Lung (tissue), 12 donors: ENCODE measurements around the gene NPAS3. TPM values are rescaled to one million over a fixed set of nuclear protein-coding genes. Genes with fewer than 3 reads are reported as not detected.

Source experiments
- ATAC-seq: fragments of 200-7000 bp; cut with Tn5 transposase; one replicate; pipeline ENCODE4 v1.9.1; 2020; ENCODE audit warnings: moderate number of reproducible peaks; ENCODE audit not compliant: insufficient read depth, low FRiP score
- DNase-seq, 3 donors: peaks; one replicate each; pipeline ENCODE4 v3.0.0-alpha.2; 2013 to 2017
- H3K27ac ChIP-seq, 2 donors: one replicate each; pipeline ENCODE4 v1.5.1; 2013; ENCODE audit warnings: mild to moderate bottlenecking in 2 of 2, moderate library complexity in 2 of 2, control low read depth in 1 of 2, inconsistent platforms in 1 of 2, low read depth in 1 of 2, low read length in 1 of 2
- H3K27me3 ChIP-seq, 3 donors: one replicate each; pipeline ENCODE4 v1.5.1; 2013; ENCODE audit warnings: low read length in 2 of 3; ENCODE audit not compliant: control insufficient read depth in 3 of 3, insufficient read depth in 3 of 3
- H3K36me3 ChIP-seq, 4 donors: one replicate each; pipeline ENCODE4 v1.5.1; 2013; ENCODE audit warnings: low read length in 4 of 4, mild to moderate bottlenecking in 1 of 4, moderate library complexity in 1 of 4; ENCODE audit not compliant: control insufficient read depth in 4 of 4, insufficient read depth in 4 of 4
- H3K4me1 ChIP-seq, 5 donors: one replicate each; pipeline ENCODE4 v1.5.1; 2013; ENCODE audit warnings: low read length in 5 of 5, mild to moderate bottlenecking in 2 of 5, moderate library complexity in 1 of 5; ENCODE audit not compliant: control insufficient read depth in 5 of 5, insufficient read depth in 5 of 5
- H3K4me3 ChIP-seq: one replicate; pipeline ENCODE4 v1.5.1; 2013; ENCODE audit warnings: mild to moderate bottlenecking, control low read depth, moderate library complexity
- H3K9ac ChIP-seq, 2 donors: one replicate each; pipeline ENCODE4 v1.5.1; 2013; ENCODE audit warnings: low read length in 2 of 2, control low read depth in 1 of 2; ENCODE audit not compliant: insufficient read depth in 1 of 2
- H3K9me3 ChIP-seq, 4 donors: one replicate each; pipeline ENCODE4 v1.5.1; 2013; ENCODE audit warnings: low read length in 3 of 4, mild to moderate bottlenecking in 1 of 4, moderate library complexity in 1 of 4; ENCODE audit not compliant: control insufficient read depth in 4 of 4, insufficient read depth in 3 of 4
- WGBS, 2 donors: extraction: QIAGEN DNeasy Blood & Tissue Kit; methylation state at CpG; one replicate each; pipeline ENCODE4 v1.1.7; 2013; 5-methylcytosine and 5-hydroxymethylcytosine counted together
- polyA plus RNA-seq, 2 donors: library from polyadenylated mRNA; stranded (reverse); fragments of 200-250 nt; gene quantifications; one replicate each; pipeline ENCODE4 v1.2.1, GENCODE V29; 2013
- total RNA-seq, 2 donors: library from RNA; depleted of rRNA in 1 of 2; stranded (reverse); fragments of >200 nt in 1 of 2; gene quantifications; one replicate each; pipeline ENCODE4 v1.2.1, GENCODE V29; 2014 to 2021
- TF ChIP-seq, protein P1 (sequence below): IDR thresholded peaks from 2 replicates; pipeline ENCODE4 v1.5.1; 2012; ENCODE audit warnings: mild to moderate bottlenecking; ENCODE audit errors: control extremely low read depth, extremely low read depth
- donor health status: control.
- donor health status: control.
- donor health status: Bipolar disorder and iron deficiency.
- donor health status: healthy.
- donor health status: DM: yes; HTN: yes; CAD: no.

The NPAS3 gene
- total and polyA plus RNA-seq, 4 donors: 0.13 to 0.48 (median 0.33) TPM

DNA sequence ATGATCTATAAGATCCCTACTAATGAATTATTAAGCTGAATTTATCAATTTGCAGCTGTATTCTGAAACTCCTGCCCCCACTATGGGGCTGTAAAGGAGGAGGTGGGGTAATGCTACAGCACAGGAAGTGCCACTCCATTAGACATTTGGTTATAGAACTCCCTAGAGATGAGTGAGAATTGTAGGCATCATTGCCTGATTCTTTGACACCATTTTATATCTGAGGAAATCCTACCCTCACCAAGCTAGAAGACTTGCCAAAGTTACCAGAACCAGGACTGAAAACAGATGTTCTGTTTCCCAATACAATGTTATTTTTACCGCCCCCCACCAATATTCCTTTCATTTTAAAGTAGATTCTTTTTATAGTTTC, 829.8 kb downstream of the NPAS3 start:
- WGBS, 2 donors: 70 to 94% methylated on average over 1 of the region's 1 CpG
- H3K27ac ChIP-seq: no peak overlapping the region
- TF ChIP-seq, protein P1, sequence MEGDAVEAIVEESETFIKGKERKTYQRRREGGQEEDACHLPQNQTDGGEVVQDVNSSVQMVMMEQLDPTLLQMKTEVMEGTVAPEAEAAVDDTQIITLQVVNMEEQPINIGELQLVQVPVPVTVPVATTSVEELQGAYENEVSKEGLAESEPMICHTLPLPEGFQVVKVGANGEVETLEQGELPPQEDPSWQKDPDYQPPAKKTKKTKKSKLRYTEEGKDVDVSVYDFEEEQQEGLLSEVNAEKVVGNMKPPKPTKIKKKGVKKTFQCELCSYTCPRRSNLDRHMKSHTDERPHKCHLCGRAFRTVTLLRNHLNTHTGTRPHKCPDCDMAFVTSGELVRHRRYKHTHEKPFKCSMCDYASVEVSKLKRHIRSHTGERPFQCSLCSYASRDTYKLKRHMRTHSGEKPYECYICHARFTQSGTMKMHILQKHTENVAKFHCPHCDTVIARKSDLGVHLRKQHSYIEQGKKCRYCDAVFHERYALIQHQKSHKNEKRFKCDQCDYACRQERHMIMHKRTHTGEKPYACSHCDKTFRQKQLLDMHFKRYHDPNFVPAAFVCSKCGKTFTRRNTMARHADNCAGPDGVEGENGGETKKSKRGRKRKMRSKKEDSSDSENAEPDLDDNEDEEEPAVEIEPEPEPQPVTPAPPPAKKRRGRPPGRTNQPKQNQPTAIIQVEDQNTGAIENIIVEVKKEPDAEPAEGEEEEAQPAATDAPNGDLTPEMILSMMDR: no peak
- H3K9me3 ChIP-seq: no peaks in the 10 kb centered on the region
- DNase-seq (no peak), ATAC-seq (no peak)
- peaks cover 0 to 15% (median 1%) of the 10 kb centered on the region in 5 donors for H3K4me1 ChIP-seq
- H3K4me3 ChIP-seq: no peak overlapping the region
- no peaks in the 10 kb centered on the region for H3K27me3 ChIP-seq
- H3K36me3 ChIP-seq: no peaks in the 10 kb centered on the region
- H3K9ac ChIP-seq: no peak overlapping the region

DNA sequence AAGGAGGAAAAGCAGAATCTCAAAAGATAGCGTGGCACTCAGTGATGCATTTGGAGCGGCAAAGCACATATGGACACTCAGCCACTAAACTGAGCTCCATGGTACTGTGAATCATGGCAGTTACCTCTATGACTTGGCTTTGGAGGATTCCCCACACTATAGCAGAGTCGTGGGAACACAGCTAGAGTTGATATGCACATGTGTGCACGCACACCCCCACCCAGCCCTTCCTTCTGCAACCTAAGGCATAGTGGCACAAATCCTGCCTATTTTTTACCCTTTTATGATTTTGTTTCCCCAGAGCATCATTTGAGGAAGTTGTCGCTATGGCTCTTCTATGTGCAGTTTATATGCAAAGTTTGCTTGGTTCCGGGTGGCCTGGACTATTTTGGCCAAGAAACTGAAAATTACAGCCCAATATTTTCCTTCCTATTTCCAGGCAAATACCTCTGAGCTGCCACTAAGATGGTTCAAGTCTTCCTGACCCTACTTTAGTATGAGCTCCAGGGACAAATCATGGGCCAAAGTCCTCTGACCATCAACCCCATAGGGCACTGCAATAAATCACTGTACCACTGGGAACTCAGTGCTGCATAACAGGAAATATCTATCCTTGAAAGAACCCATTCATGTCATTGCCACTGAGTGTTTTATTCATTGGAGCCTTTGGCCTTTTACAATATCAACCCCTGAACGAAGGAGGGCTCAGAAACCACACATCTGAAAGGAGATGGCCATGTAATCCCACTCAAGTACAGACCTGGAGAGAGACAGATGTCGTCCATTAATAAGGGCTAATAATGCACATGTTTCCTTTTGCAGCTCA, 834.7 kb downstream of the NPAS3 start:
- H3K4me3 ChIP-seq: no peak overlapping the region
- H3K9me3 ChIP-seq: no peaks in the 10 kb centered on the region
- no peak overlapping the region for H3K9ac ChIP-seq
- TF ChIP-seq, protein P1: no peak
- no peak overlapping the region for H3K27ac ChIP-seq
- WGBS, 2 donors: 88 to 92% methylated on average over 8 of the region's 8 CpGs
- ATAC-seq: no peak
- no peaks in the 10 kb centered on the region for H3K36me3 ChIP-seq
- DNase-seq: no peak
- H3K4me1 ChIP-seq: peaks cover 0 to under 1% (median 0%) of the 10 kb centered on the region in 5 donors
- H3K27me3 ChIP-seq: peaks cover 0 to 2% (median 0%) of the 10 kb centered on the region in 3 donors

DNA sequence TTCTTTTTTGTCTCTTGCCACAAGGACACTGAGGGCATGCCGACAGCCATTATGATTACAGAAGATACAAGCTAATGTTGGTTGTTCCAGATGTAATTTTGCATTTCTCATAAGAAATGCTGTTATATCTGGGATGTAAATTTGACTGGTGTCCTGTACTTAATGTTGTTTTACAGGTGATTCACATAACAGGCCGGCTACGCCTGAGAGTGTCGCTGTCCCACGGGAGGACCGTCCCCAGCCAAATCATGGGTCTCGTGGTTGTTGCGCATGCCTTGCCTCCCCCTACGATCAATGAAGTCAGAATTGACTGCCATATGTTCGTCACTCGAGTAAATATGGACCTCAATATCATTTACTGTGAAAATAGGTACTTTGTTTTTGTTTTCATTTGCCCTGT, 835.5 kb downstream of the NPAS3 start:
- WGBS, 2 donors: 96 to 97% methylated on average over 11 of the region's 11 CpGs
- TF ChIP-seq, protein P1: no peak
- peaks cover 0 to 2% (median 0%) of the 10 kb centered on the region in 3 donors for H3K27me3 ChIP-seq

More for the DNA sequence above, 835.5 kb downstream of the NPAS3 start:
- Histone ChIP-seq H3K9ac (no peak overlapping the region), H3K4me1 (no peaks in the 10 kb centered on the region), H3K9me3 (no peaks in the 10 kb centered on the region), H3K4me3 (no peak overlapping the region), H3K36me3 (no peaks in the 10 kb centered on the region), H3K27ac (no peak overlapping the region)
- DNase-seq (no peak), ATAC-seq (no peak)
